HCT116 (cell line): ENCODE results near the gene LPIN1. TPM values are rescaled to one million over a fixed set of nuclear protein-coding genes. Genes with fewer than 3 reads are reported as not detected.

ENCODE experiments used
- ATAC-seq: fragments of 200-7000 bp; cut with Tn5 transposase; 2 replicates; pipeline ENCODE4 v1.9.1; 2020; ENCODE audit warnings: mild to moderate bottlenecking, moderate library complexity
- BruUV-seq: library from RNA; stranded (reverse); fragments of 400-500 nt; replicated peaks from 2 replicates; lab custom pipeline; 2021; lab: Mats Ljungman, UMichigan
- CTCF ChIA-PET: fragments of 300-600 bp; sonication (Branson Sonifier 250); formaldehyde crosslinking; loops from one replicate; lab custom pipeline; 2021; ENCODE audit warnings: antibody characterized with exemption; lab: Charles Lee
- POLR2A ChIA-PET: fragments of 300-600, 350-600 bp; sonication (Branson Sonifier 250); formaldehyde crosslinking; loops from one replicate; lab custom pipeline; 2021; ENCODE audit warnings: antibody characterized with exemption; lab: Charles Lee
- RAD21 ChIA-PET, 2 experiments: fragments of 300-600 bp; sonication (Branson Sonifier 250); formaldehyde crosslinking; loops; one replicate each; lab custom pipeline; 2023; ENCODE audit warnings: low total read pairs in 2 of 2; ENCODE audit not compliant: uncharacterized antibody in 2 of 2, unreplicated experiment in 2 of 2, low non-redundant PET in 1 of 2; lab: Charles Lee
- DNase-seq: peaks from one replicate; pipeline ENCODE4 v3.0.0-alpha.2; 2010; ENCODE audit warnings: low read depth, low spot score
- H2AFZ ChIP-seq: fragments of 200-600 bp; shearing (Covaris generic), sonication (generic); 2 replicates; pipeline ENCODE4 v1.6.1; 2017; ENCODE audit warnings: low read depth, mixed run types, mixed read lengths, antibody characterized with exemption, low read length; ENCODE audit not compliant: poor library complexity, severe bottlenecking
- H3K27ac ChIP-seq: 2 replicates; pipeline ENCODE4 v1.5.1; 2012; ENCODE audit warnings: low read depth, low read length
- H3K27me3 ChIP-seq: fragments of 200-600 bp; sonication (generic); 2 replicates; pipeline ENCODE4 v1.6.1; 2016; ENCODE audit warnings: mixed run types, low read length, mixed read lengths; ENCODE audit not compliant: insufficient read depth
- H3K36me3 ChIP-seq, 2 experiments: fragments of 200-500 bp in 1 of 2; fragments of 200-600 bp in 1 of 2; sonication (Bioruptor generic) in 1 of 2; sonication (generic) in 1 of 2; 2 replicates each; pipeline versions ENCODE4 v1.5.1 to v1.6.1; 2014 to 2016; ENCODE audit warnings: low read length in 2 of 2, inconsistent platforms in 1 of 2, mixed read lengths in 1 of 2, mixed run types in 1 of 2; ENCODE audit not compliant: insufficient read depth in 2 of 2, control insufficient read depth in 1 of 2
- H3K4me1 ChIP-seq, 2 experiments: fragments of 200-600 bp in 1 of 2; sonication (generic) in 1 of 2; 2 replicates each; pipeline versions ENCODE4 v1.5.1 to v1.6.1; 2012 to 2017; ENCODE audit warnings: low read length in 2 of 2, inconsistent platforms in 1 of 2, mild to moderate bottlenecking in 1 of 2, mixed read lengths in 1 of 2, mixed run types in 1 of 2, moderate library complexity in 1 of 2; ENCODE audit not compliant: insufficient read depth in 2 of 2, control insufficient read depth in 1 of 2
- H3K4me2 ChIP-seq: fragments of 200-600 bp; sonication (generic); 2 replicates; pipeline ENCODE4 v1.6.1; 2017; ENCODE audit warnings: mixed run types, low read length, mixed read lengths
- H3K4me3 ChIP-seq, 2 experiments: fragments of 200-600 bp in 1 of 2; sonication (generic) in 1 of 2; replicated peaks in 1 of 2; 2 replicates each; pipeline ENCODE4 v1.5.1; 2011 to 2016; ENCODE audit warnings: low read length in 2 of 2, control low read depth in 1 of 2, low read depth in 1 of 2, mild to moderate bottlenecking in 1 of 2, mixed read lengths in 1 of 2, mixed run types in 1 of 2
- H3K79me2 ChIP-seq: fragments of 200-600 bp; sonication (generic); 2 replicates; pipeline ENCODE4 v1.6.1; 2017; ENCODE audit warnings: mild to moderate bottlenecking, mixed run types, low read length, moderate library complexity, mixed read lengths; ENCODE audit not compliant: insufficient read depth
- H3K9ac ChIP-seq: fragments of 200-600 bp; sonication (generic); 2 replicates; pipeline ENCODE4 v1.6.1; 2016; ENCODE audit warnings: low read length, mixed read lengths
- H3K9me2 ChIP-seq: fragments of 200-600 bp; sonication (generic), shearing (Covaris generic); 2 replicates; pipeline ENCODE4 v1.6.1; 2017; ENCODE audit warnings: mixed run types, mild to moderate bottlenecking, moderate library complexity; ENCODE audit not compliant: insufficient read depth
- H3K9me3 ChIP-seq, 2 experiments: fragments of 200-500 bp in 1 of 2; fragments of 200-600 bp in 1 of 2; sonication (Bioruptor generic) in 1 of 2; sonication (generic) in 1 of 2; 2 replicates each; pipeline ENCODE4 v1.6.1; 2014 to 2017; ENCODE audit warnings: low read length in 2 of 2, mixed read lengths in 2 of 2, inconsistent platforms in 1 of 2, low read depth in 1 of 2, mild to moderate bottlenecking in 1 of 2, mixed run types in 1 of 2, moderate library complexity in 1 of 2; ENCODE audit not compliant: control insufficient read depth in 1 of 2, insufficient read depth in 1 of 2
- H4K20me1 ChIP-seq: fragments of 200-600 bp; sonication (generic), shearing (Covaris generic); 2 replicates; pipeline ENCODE4 v1.6.1; 2017; ENCODE audit warnings: mixed run types, mild to moderate bottlenecking, moderate library complexity; ENCODE audit not compliant: insufficient read depth
- ATF3 ChIP-seq: IDR thresholded peaks from 2 replicates; pipeline ENCODE4 v1.6.1; 2012
- EGR1 ChIP-seq: IDR thresholded peaks from 2 replicates; pipeline ENCODE4 v1.6.1; 2012; ENCODE audit warnings: low read depth
- ELF1 ChIP-seq: IDR thresholded peaks from 2 replicates; pipeline ENCODE4 v1.6.1; 2012; ENCODE audit warnings: low read depth, borderline replicate concordance
- EZH2 ChIP-seq: fragments of 200-600 bp; sonication (generic); IDR thresholded peaks from 2 replicates; pipeline ENCODE4 v1.6.1; 2017; ENCODE audit warnings: antibody characterized with exemption, mixed run types
- FOSL1 ChIP-seq: IDR thresholded peaks from 2 replicates; pipeline ENCODE4 v1.6.1; 2012; ENCODE audit warnings: low read depth
- JUND ChIP-seq: IDR thresholded peaks from 2 replicates; pipeline ENCODE4 v1.6.1; 2012
- POLR2A ChIP-seq: IDR thresholded peaks from 2 replicates; pipeline ENCODE4 v1.7.0; 2011; ENCODE audit warnings: borderline replicate concordance; ENCODE audit not compliant: insufficient read depth, insufficient read length; ENCODE audit errors: extremely low read depth
- POLR2AphosphoS5 ChIP-seq: IDR thresholded peaks from 2 replicates; pipeline ENCODE4 v1.6.1; 2011; ENCODE audit warnings: mild to moderate bottlenecking, low read depth, low read length, moderate library complexity
- RAD21 ChIP-seq: IDR thresholded peaks from 2 replicates; pipeline ENCODE4 v1.6.1; 2012; ENCODE audit warnings: low read depth, mild to moderate bottlenecking
- SIN3A ChIP-seq: IDR thresholded peaks from 2 replicates; pipeline ENCODE4 v1.6.1; 2012; ENCODE audit warnings: low read depth
- SP1 ChIP-seq: IDR thresholded peaks from 2 replicates; pipeline ENCODE4 v1.6.1; 2012; ENCODE audit warnings: low read depth
- TCF7L2 ChIP-seq: IDR thresholded peaks from 2 replicates; pipeline ENCODE4 v1.7.0; 2011; ENCODE audit warnings: borderline replicate concordance, inconsistent platforms; ENCODE audit not compliant: insufficient read depth, insufficient read length; ENCODE audit errors: extremely low read depth
- ZFX ChIP-seq: fragments of 450-650 bp; IDR thresholded peaks from 2 replicates; pipeline ENCODE4 v1.6.1; 2017
- ZNF274 ChIP-seq: fragments of 200-500 bp; sonication (Bioruptor generic); IDR thresholded peaks from 2 replicates; pipeline ENCODE4 v1.6.1; 2014; ENCODE audit warnings: mild to moderate bottlenecking, low read depth, low read length, inconsistent platforms
- intact Hi-C: fragments of 100-400 bp; cut with micrococcal nuclease; formaldehyde crosslinking; loops from 2 replicates; pipeline ENCODE4 v1.10.0; 2022
- total RNA-seq: library from RNA; stranded (reverse); gene quantifications from one replicate; pipeline ENCODE4 v1.2.1, GENCODE V29; 2021; ENCODE audit not compliant: unreplicated experiment
- TF ChIP-seq, protein P1 (sequence below), 3 experiments: fragments of 200-600 bp in 1 of 3; sonication (generic) in 1 of 3; IDR thresholded peaks in 2 of 3; conservative IDR thresholded peaks in 1 of 3; 2 replicates each; pipeline ENCODE4 v1.5.1; 2012 to 2017; ENCODE audit warnings: low read depth in 2 of 3, low read length in 2 of 3, antibody characterized with exemption in 1 of 3, borderline replicate concordance in 1 of 3, control low read depth in 1 of 3, mild to moderate bottlenecking in 1 of 3, mixed read lengths in 1 of 3, mixed run types in 1 of 3, moderate library complexity in 1 of 3; ENCODE audit not compliant: insufficient read depth in 1 of 3

LPIN1 gene
- total RNA-seq, 1 experiment from 2014 or later: 16.7 TPM

GRCh38 chr2:11719230-11719977, 27.0 kb upstream of the LPIN1 start:
- no peaks in the 10 kb centered on the region for H3K79me2 ChIP-seq
- H3K9me3 ChIP-seq: no peaks in the 10 kb centered on the region
- no peak for TF ChIP-seq ZFX
- TF ChIP-seq FOSL1: no peak
- TF ChIP-seq, all 23 proteins: peak for 0
- no peak overlapping the region for H3K9ac ChIP-seq
- H4K20me1 ChIP-seq: no peaks in the 10 kb centered on the region
- CTCF ChIA-PET: interaction anchor here (2.1 kb wide), 1 partner anchor 27 kb away, joined by 7 read pairs; no protein-coding TSS in a partner anchor
- H3K36me3 ChIP-seq: no peaks in the 10 kb centered on the region
- no peak overlapping the region for H2AFZ ChIP-seq
- intact Hi-C loops: no loop called here
- no TSS peak for BruUV-seq
- no peak for DNase-seq
- H3K27ac ChIP-seq: no peak overlapping the region
- no peaks in the 10 kb centered on the region for H3K4me1 ChIP-seq
- H3K27me3 ChIP-seq: peaks cover 42% of the 10 kb centered on the region
- no peaks in the 10 kb centered on the region for H3K9me2 ChIP-seq
- RAD21 ChIA-PET: no interaction called here
- POLR2A ChIA-PET: no interaction called here
- H3K4me2 ChIP-seq: no peak overlapping the region
- no peak overlapping the region for H3K4me3 ChIP-seq
- ATAC-seq: no peak

DNA sequence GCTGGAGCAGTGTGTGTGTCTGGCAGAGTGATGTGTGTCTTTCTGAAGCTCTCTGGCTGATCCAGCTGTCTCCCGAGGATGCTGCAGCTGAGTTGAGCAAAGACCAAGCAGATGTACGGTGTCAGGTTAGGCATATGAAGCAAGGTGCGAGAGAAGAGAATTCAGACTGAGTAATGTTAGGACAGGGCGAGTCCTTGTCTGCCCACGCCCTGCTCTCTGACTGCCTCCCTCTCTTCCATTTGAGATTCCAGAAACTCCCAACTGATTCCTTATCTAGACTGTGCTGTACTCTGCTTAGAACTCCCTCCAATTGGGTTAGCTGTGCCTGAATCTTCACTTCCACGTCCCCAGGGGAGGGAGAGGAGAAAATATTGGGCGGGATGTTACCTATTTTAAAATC, 25.7 kb upstream of the LPIN1 start:
- intact Hi-C loops: no loop called here

More for the DNA sequence above, 25.7 kb upstream of the LPIN1 start:
- no peaks in the 10 kb centered on the region for H3K9me3 ChIP-seq
- no TSS peak for BruUV-seq
- DNase-seq (no peak), ATAC-seq (no peak)
- H3K79me2 ChIP-seq: no peaks in the 10 kb centered on the region
- H3K4me2 ChIP-seq: no peak overlapping the region
- H3K4me1 ChIP-seq: no peaks in the 10 kb centered on the region
- no peaks in the 10 kb centered on the region for H3K9me2 ChIP-seq
- H2AFZ ChIP-seq: no peak overlapping the region
- no peaks in the 10 kb centered on the region for H3K36me3 ChIP-seq
- ChIA-PET RAD21 (no interaction called here), CTCF (no interaction called here), POLR2A (no interaction called here)
- H3K9ac ChIP-seq: no peak overlapping the region
- peaks cover 42% of the 10 kb centered on the region for H3K27me3 ChIP-seq
- H4K20me1 ChIP-seq: no peaks in the 10 kb centered on the region
- no peak overlapping the region for H3K4me3 ChIP-seq
- TF ChIP-seq, protein P1, sequence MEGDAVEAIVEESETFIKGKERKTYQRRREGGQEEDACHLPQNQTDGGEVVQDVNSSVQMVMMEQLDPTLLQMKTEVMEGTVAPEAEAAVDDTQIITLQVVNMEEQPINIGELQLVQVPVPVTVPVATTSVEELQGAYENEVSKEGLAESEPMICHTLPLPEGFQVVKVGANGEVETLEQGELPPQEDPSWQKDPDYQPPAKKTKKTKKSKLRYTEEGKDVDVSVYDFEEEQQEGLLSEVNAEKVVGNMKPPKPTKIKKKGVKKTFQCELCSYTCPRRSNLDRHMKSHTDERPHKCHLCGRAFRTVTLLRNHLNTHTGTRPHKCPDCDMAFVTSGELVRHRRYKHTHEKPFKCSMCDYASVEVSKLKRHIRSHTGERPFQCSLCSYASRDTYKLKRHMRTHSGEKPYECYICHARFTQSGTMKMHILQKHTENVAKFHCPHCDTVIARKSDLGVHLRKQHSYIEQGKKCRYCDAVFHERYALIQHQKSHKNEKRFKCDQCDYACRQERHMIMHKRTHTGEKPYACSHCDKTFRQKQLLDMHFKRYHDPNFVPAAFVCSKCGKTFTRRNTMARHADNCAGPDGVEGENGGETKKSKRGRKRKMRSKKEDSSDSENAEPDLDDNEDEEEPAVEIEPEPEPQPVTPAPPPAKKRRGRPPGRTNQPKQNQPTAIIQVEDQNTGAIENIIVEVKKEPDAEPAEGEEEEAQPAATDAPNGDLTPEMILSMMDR (IDR thresholded peaks at IDR 0.05 in 2 of 3, conservative IDR thresholded peaks at IDR 0.05 in 1 of 3; ENCODE audit: borderline replicate concordance in 1 of 3, insufficient read depth in 1 of 3, low read depth in 2 of 3, low read length in 2 of 3): no peak
- no peak for TF ChIP-seq POLR2AphosphoS5
- no peak for TF ChIP-seq POLR2A
- no peak for TF ChIP-seq RAD21
- TF ChIP-seq ELF1: no peak
- TF ChIP-seq EGR1: no peak
- TF ChIP-seq SIN3A: no peak
- TF ChIP-seq SP1: no peak
- TF ChIP-seq EZH2: no peak
- TF ChIP-seq JUND: no peak
- no peak for TF ChIP-seq TCF7L2
- no peak for TF ChIP-seq ZNF274
- TF ChIP-seq FOSL1: no peak
- TF ChIP-seq ATF3: no peak
- no peak overlapping the region for H3K27ac ChIP-seq
